A549 treated with CpdA at 1 μM for 4 hours (cell line): ENCODE data around the gene TP53I13. TPM values are rescaled to one million over a fixed set of nuclear protein-coding genes. Genes with fewer than 3 reads are reported as not detected.

ENCODE experiments used
- total RNA-seq: library from RNA; stranded (reverse); fragments of 200-300 nt; extraction: Qiagen RNA extraction; gene quantifications from 5 replicates; pipeline ENCODE4 v1.2.3, GENCODE V29; 2022; ENCODE audit warnings: low read depth

Gene TP53I13
- total RNA-seq, result 64.0 to 90.4 TPM (median 77.2 TPM) in 5 replicates

GRCh38 chr17:29568331-29569244 lies at the start of gene TP53I13:
Gene TP53I13, plus strand, starts transcription at chr17:29568701. Its CDS starts 58 bp downstream, at chr17:29568759.

GRCh38 chr17:29566473-29567303 lies 1.8 kb upstream of the TP53I13 start, which contains the start of gene ABHD15:
Gene ABHD15, minus strand, starts transcription at chr17:29567037. Its CDS starts 71 bp downstream, at chr17:29566966.

GRCh38 chr17:29589524-29590410 lies 21.3 kb downstream of the TP53I13 start, which contains the start of gene GIT1:
Gene GIT1, minus strand, starts transcription at chr17:29589648. Its CDS starts 270 bp downstream, at chr17:29589378.

GRCh38 chr17:29592850-29593551 lies 24.5 kb downstream of the TP53I13 start, which contains the start of gene ANKRD13B:
Gene ANKRD13B, plus strand, starts transcription at chr17:29593132. Its CDS starts 490 bp downstream, at chr17:29593622.

Other genes with a start within 250 kb of the TP53I13 start
- 16.3 to 25.2 TPM (median 23.1 TPM) in 5 replicates for gene TAOK1, start 178.3 kb upstream of the TP53I13 start, total RNA-seq
- gene ABHD15, start 1.7 kb upstream of the TP53I13 start, total RNA-seq, result 21.1 to 25.3 TPM (median 23.1 TPM) in 5 replicates
- 54.1 to 73.3 TPM (median 67.3 TPM) in 5 replicates for gene GIT1, start 20.9 kb downstream of the TP53I13 start, total RNA-seq
- gene ANKRD13B, start 24.4 kb downstream of the TP53I13 start, total RNA-seq, result 18.8 to 27.6 TPM (median 24.3 TPM) in 5 replicates
- gene CORO6, start 54.2 kb downstream of the TP53I13 start, total RNA-seq, result 4.9 to 8.1 TPM (median 6.4 TPM) in 5 replicates